Cortex of kidney (tissue), 1 donor: ENCODE measurements around the gene COMMD7.

Experiments
- DNase-seq: peaks from one replicate; lab custom pipeline; 2025; lab: John Stamatoyannopoulos, UW

COMMD7 gene

DNA sequence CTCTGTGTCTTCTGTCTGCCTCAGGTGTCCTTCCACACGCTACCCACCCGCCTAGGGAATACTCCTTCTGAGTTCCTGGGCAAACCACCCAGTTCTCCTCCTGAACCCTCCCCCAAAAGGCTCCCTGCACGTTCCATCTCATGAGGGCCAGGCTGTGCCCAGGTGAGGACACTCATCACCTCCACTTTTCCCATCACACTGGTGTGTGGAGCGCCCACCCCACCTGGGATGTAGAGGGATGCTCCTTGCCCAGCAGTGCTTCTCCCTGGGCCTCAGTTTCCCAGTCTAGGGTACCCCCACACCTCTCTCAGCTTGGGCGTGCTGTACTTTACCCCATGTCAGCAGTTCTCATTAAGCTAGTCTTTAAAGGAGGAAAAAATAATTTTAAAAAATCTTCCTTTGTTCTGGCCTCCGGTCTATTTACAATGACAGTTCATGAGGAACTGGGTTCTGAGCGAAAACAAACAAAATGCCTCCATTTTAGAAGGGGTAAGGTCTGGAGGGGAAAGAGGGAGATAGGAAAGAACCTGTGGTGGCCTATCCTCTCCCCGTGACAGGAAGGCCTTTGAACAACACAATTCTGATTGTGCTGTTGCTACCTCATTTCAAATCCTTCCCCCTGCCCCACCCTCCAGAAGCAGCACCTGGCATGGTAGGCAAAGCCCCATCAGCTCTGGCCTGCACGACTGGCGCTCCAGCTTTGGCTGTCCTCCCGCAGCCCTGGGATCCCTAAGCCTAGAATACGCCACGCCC lies 67.9 kb downstream of the COMMD7 start:
- no peak for DNase-seq

DNA sequence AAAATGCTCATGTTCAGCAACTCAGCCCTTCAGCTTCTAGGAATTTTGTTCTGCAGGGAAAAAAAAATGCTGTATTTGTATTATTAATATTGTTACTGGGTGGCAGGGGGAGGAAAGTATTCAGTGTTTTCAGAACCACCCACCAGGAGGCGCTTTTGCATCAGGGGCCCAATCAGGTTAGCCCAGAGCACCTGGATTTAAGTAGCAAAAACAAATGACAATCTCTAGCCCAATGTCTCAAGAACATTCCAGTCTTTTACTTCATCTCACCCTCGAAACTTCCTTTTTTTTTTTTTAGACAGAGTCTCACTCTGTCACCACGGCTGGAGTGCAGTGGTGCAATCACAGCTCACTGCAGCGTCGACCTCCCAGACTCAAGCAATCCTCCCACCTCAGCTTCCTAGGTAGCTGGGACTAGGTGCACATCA lies 68.9 kb downstream of the COMMD7 start:
- no peak for DNase-seq

DNA sequence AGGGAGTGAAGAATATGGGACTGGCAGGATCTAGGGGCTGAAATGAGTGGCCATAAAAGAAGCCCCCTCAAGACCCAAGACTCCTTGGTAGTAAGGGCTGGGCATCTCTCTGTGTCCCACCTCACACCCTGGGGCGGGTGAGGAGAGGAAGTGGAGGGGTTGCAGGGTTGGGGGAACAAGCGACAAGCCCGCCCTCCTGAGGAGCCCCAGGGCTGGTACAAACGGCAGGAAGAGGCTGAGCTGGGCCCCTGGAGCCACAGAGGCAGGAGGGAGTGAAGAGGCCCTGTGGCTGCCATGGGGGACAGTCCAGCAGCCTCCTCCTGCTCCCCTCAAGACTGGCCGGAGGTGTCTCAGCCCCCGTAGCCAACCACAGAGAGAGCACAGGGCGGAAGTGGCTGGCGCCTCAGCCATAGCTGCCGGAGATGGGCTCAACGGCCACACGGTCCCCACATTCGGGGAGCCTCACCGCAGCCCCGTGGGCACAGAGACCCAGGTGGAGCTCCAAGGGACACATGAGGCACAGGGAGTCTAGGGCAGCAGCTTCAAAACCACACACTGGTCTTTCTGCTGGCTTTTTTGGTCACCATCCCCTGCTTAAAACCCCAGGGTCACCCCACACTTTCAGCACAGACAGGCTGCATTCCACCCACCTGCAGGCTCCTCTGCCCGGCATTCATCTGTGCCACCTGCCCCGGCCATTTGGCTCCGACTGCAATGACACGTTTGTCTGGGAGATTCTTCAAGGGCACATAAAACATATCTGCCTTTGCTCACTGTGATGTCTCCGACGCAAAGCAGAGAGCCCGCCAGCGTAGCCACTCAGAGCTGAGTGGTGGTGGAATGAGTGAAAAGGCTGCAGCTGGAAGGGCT lies 70.0 kb downstream of the COMMD7 start:
- no peak for DNase-seq

DNA sequence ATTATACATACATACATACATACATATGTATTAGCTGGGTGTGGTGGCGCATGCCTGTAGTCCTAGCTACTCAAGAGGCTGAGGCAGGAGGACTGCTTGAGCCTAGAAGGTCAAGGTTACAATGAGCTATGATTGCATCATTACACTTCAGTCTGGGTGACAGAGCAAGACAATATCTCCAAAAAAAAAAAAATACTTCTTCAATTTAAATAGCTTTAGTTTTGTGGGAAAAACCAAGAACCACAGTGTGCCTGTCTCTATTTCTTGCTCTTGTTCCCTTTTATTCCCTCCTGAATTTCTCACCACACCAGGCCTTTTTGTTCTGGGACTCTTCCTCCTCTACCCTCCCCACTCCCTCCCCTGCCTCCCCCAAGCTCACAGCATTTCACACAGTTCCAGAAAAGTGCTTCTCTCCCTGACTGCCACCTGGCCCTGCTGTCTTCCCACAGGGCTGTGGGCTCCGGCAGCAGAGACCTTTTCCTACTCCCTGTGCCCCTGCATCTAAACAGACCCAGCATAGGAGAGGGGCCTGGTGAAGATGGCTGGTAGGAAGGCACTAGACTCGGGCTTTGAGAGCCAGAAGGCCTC lies 70.8 kb downstream of the COMMD7 start:
- no peak for DNase-seq

DNA sequence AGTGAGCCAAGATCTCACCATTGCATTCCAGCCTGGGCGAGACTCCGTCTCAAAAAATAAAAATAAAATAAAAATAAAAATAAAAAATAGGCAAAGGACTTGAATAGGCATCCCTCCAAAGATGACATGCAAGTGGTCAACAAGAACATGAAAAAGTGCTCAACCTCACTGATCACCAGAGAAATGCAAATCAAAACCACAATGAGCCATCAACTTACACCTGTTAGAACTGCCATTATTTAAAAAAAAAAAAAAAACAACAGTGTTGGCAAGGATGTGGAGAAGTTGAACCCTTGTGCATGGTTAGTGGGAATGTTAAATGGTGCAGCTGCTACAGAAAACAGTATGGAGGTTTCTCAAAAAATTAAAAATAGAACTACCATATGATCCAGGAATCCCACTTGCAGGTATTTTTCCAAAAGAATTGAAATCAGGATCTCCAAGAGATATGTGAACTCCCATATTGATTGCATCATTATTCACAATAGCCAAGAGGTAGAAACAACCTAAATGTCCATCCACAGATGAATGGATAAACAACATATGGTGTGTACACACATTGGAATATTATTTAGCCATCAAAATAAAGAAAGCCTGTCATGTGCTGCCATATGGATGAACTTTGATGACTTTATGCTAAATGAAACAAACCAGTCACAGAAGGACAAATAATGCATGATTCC lies 72.4 kb downstream of the COMMD7 start:
- DNase-seq, result no peak

DNA sequence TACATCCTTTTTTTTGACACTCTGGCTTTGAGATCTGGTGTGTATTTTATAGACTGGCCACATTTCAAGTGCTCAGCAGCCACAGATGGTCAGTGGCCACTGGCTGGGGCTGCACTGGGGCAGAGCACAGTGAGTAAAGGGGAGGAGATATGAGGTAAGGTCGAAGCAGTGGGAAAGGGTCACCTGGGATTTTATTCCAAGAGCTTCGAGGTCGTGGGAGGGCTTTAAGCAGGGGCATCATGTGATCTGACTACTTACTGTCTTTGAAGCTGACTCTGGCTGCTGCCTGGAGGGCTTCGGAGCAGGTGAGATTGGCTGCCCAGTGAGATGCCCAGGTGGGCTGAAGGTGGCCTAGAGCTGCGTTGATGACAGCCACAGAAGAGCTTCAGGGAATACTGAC lies 76.2 kb downstream of the COMMD7 start:
- no peak for DNase-seq

DNA sequence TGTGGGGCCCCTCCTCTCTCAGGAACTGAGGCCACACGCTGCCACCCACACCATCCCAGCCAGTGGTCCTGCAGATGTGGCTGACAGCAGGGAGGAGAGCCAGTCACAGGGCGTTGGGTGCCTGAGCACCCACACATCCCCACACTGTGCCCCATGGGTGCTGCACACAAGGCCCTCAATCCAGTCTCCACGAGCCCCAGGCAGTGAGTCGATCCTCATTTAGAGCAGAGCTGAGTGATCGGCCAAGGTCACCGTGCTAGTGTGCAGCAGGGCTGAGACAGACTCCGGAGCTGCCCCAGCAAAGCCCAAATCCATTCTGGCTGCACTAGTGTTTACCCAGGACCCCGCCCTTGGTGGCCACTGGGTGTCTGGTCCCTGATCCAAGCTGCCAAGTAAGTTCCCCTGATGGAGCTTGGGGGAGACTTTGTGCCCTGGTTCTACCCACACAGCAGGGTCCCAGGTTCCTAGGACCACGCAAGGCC lies 78.5 kb downstream of the COMMD7 start:
- no peak for DNase-seq

DNA sequence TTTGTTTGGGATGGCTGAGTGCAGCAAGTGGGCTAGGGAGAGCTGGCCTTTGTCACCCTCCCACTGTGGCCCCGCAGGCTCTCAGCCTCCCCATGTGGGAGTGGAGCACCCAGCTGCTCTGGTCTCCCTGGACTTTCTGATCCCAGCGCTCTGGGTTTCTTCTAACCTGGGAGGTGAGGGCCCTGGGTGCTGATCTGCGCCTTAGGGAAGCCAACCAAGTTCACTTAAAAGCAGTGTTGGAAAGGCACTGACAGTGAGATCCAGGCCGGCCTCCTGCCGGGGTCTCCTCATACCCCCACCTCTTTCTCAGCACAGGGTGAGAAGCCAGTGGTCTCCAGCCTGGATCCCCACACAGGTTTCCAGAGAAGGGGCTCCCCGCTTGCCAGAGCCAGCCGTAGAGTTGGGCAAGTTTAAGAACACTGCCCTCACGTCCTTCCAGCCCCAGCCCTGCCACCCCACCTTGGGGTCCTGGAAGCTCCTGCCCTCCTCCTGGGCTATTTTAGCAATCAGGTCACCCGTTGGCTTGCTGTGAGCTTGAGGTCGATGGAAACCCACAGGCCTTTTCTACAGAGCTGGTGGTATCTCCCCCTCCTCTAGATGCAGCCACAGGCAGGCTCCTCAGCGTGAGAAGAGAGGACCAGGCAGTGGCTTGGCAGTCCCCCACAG lies 79.1 kb downstream of the COMMD7 start:
- DNase-seq, result no peak

DNA sequence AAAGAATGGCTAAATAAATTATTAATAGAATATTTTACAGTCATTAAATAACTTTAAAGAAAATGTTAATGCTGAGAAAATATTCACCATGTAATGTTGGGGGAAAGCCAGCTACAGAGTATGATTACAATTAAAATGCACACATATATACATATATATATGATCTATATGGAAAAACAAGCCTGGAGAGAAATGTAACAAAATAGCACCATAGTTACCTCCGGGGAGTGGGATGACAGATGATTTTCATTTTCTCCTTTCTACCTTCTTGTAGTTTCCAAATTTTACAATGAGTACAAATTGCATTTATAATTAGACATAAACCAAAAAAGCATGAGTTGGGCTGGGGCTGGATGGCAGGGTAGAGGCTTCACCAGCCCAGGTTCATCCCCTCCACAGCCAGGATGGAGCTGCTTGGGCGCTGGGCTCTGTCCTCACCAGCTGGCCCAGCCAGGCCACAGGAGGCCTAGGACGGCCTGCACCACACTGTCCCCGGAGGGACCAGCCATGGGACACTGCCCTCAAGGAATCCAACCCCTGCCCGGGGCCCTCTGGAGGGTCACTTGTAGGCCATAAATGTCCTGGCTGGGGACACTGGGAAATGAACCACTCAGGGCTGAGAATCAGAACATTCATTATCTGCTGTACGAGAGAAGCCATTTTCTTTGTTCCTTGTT lies 79.8 kb downstream of the COMMD7 start:
- no peak for DNase-seq

DNA sequence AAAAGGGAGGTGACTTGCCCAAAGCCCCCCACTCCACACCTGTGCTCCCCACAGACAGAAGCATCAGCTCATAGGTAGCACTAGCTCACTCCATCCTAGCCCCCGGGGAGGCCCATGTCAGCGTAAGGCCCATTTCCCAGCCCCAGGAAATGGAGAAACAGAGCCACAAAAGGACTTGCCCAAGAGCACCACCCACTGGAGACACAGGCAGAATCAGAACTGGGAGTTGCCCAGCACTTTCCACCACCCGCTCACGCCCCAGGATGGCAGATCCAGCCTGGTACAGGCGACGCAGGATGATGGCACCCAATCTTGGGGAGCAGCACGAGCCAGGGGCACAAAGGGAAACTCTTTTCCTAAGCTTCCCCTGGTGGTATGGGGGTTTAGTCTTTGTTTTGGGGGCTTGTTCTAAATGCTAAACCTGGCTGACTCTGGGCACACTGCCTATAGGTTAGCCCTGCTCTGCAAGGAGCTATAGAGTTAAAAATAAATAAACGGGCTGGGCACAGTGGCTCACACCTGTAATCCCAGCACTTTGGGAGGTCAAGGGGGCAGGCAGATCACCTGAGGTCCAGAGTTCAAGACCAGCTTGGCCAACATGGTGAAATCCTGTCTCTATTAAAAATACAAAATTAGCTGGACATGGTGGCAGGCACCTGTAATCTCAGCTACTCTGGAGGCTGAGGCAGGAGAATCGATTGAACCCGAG lies 81.3 kb downstream of the COMMD7 start:
- DNase-seq, result no peak

DNA sequence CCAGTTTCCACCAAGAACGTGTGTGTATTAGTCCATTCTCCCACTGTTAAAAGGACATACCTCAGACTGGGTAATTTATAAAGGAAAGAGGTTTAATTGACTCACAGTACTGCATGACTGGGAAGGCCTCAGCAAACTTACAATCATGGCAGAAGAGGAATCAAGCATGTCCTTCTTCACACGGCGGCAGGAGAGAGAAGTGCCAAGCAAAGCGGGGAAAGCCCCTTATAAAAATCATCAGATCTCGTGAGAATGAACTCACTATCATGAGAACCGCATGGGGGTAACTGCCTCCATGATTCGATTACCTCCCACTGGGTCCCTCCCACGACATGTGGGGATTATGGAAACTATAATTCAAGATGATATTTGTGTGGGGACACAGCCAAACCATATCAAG lies 82.6 kb downstream of the COMMD7 start:
- no peak for DNase-seq

DNA sequence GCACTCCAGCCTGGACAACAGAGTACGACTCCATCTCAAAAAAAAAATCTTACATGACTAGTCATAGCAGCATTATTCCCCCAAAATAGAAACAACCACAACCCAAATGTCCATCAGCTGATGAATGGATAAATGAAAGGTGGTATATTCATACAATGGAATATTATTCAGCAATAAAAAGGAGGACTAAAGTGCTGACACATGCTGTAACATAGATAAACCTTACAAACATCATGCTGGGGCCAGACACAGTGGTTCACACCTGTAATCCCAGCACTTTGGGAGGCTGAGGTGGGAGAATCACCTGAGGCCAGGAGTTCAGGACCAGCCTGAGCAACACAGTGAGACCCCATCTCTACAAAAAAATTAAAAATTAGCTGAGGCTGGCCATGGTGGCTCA lies 86.4 kb downstream of the COMMD7 start:
- DNase-seq, result no peak

DNA sequence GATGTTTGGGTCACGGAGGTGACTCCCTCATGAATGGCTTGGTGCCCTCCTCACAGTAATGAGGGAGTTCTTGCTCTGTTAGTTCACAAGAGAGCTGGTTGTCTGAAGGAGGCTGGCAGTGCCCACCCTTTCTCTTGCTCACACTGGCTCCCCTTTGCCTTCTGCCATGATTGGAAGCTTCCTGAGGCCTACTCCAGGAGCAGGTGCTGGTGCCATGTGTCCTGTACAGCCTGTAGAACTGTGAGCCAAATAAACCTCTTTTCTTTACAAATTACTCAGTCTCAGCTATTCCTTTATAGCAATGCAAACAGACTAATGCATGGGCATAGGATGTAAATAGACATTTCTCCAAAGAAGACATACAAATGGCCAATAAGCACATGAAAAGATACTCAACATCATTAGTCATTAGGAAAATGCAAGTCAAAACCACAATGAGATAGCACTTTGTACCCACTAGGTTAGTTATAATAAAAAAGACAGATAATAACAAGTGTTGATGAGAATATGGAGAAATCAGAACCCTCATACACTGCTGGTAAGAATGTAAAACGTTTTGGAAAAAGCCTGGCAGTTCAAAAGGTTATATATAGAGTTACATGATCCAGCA lies 87.3 kb downstream of the COMMD7 start:
- DNase-seq, result no peak

DNA sequence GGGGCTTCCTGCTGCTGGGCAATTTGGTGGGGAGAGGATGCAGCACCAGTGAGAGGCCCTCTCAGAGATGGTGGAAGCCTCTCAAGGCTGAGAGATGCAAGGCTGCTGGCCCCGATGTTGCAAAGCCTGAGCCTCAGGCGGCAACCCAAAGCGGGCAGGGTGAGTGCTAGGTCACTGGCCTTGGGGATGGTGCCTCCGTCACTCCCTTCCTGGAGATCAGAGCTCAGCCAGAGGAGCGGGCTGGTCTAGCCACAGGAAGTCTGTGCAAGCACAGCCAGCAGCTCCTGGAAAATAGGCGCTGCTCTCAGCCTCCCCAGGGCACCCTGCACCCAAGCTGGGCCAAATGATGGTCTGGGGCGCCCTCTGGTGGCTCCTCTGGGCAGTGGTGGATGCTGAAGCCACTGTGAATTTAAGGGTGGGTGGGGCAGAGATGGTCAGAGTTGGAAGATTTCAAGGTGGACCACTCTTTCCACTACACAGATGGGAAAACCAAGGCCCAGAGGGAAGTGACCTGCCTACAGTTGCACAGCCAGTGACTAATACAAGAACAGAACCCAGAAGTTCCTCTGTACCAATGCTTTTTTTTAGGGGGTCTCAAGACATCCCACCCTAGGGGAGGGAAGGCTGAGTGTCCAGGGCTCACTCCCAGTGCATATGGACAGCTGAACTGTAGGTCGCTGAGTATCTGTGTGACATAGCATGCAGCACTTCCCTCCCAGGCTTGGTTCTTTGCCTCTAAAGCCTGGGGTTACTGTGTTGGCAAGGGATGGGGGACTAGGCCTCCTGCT lies 90.3 kb downstream of the COMMD7 start:
- DNase-seq, result peak; percentile 16
